Measurements from ENCODE around the gene DPP8. TPM values are rescaled to one million over a fixed set of nuclear protein-coding genes. Genes with fewer than 3 reads are reported as not detected.
"Not testable (repeated sequence)": the region's sequence is repeated elsewhere in the genome, so short reads cannot be mapped to it uniquely, and the experiment has no call there.

Gene DPP8
- 10 to 100 TPM; 24.6 to 33.0 (median 28.3) TPM for polyA plus RNA-seq (ENCODE audit: insufficient read length in 4 of 4)

GRCh38 chr15:65516997-65517865, at the start of gene DPP8:
DPP8 (minus strand) TSS chr15:65517689; CDS start chr15:65512553, 5,136 bp downstream.
- DNase-seq (ENCODE audit: low read depth in 4 of 4, low spot score in 2 of 4) = peak; percentile 60 to 85 (median 82)

GRCh38 chr15:65561934-65562333, 44.4 kb upstream of the DPP8 start:
- DNase-seq (ENCODE audit: low read depth in 4 of 4, low spot score in 2 of 4) = peak in 2 of 4 donors; percentile 13 to 33

- DNase-seq (ENCODE audit: low read depth in 4 of 4, low spot score in 2 of 4) = no peak
Measured at GRCh38 chr15:65559941-65560340, 42.5 kb upstream of the DPP8 start.

GRCh38 chr15:65558997-65559760, 41.7 kb upstream of the DPP8 start:
- no peak for DNase-seq (ENCODE audit: low read depth in 4 of 4, low spot score in 2 of 4)

GRCh38 chr15:65558336-65558735, 40.8 kb upstream of the DPP8 start:
- no peak for DNase-seq (ENCODE audit: low read depth in 4 of 4, low spot score in 2 of 4)

- DNase-seq (ENCODE audit: low read depth in 4 of 4, low spot score in 2 of 4) = no peak
Measured at GRCh38 chr15:65556622-65557021, 39.1 kb upstream of the DPP8 start.

- no peak for DNase-seq (ENCODE audit: low read depth in 4 of 4, low spot score in 2 of 4)
Measured at GRCh38 chr15:65553691-65554090, 36.2 kb upstream of the DPP8 start.

GRCh38 chr15:65552851-65553250, 35.4 kb upstream of the DPP8 start:
- DNase-seq (ENCODE audit: low read depth in 4 of 4, low spot score in 2 of 4) = not testable (repeated sequence)

GRCh38 chr15:65551183-65551582, 33.7 kb upstream of the DPP8 start:
- DNase-seq (ENCODE audit: low read depth in 4 of 4, low spot score in 2 of 4) = no peak

- DNase-seq (ENCODE audit: low read depth in 4 of 4, low spot score in 2 of 4) = no peak
Measured at GRCh38 chr15:65550681-65551098, 33.2 kb upstream of the DPP8 start.

GRCh38 chr15:65549288-65549687, 31.8 kb upstream of the DPP8 start:
- not testable (repeated sequence) for DNase-seq (ENCODE audit: low read depth in 4 of 4, low spot score in 2 of 4)

GRCh38 chr15:65547841-65548240, 30.4 kb upstream of the DPP8 start:
- no peak for DNase-seq (ENCODE audit: low read depth in 4 of 4, low spot score in 2 of 4)

GRCh38 chr15:65541231-65541820, 23.8 kb upstream of the DPP8 start:
- DNase-seq (ENCODE audit: low read depth in 4 of 4, low spot score in 2 of 4) = no peak

GRCh38 chr15:65540314-65540713, 22.8 kb upstream of the DPP8 start:
- DNase-seq (ENCODE audit: low read depth in 4 of 4, low spot score in 2 of 4) = no peak

GRCh38 chr15:65535192-65535591, 17.7 kb upstream of the DPP8 start:
- DNase-seq (ENCODE audit: low read depth in 4 of 4, low spot score in 2 of 4) = no peak

- no peak for DNase-seq (ENCODE audit: low read depth in 4 of 4, low spot score in 2 of 4)
Measured at GRCh38 chr15:65533057-65533756, 15.7 kb upstream of the DPP8 start.

GRCh38 chr15:65532738-65533051, 15.2 kb upstream of the DPP8 start:
- DNase-seq (ENCODE audit: low read depth in 4 of 4, low spot score in 2 of 4) = no peak

- peak; percentile 62 to 84 (median 75) for DNase-seq (ENCODE audit: low read depth in 4 of 4, low spot score in 2 of 4)
Measured at GRCh38 chr15:65530318-65531111, 13.0 kb upstream of the DPP8 start, which contains the start of gene HACD3. HACD3 (plus strand) TSS chr15:65530463; CDS start chr15:65530632, 169 bp downstream.

- DNase-seq (ENCODE audit: low read depth in 4 of 4, low spot score in 2 of 4) = peak in 1 of 4 donors; percentile 23
Measured at GRCh38 chr15:65529762-65530317, 12.4 kb upstream of the DPP8 start.
